HG03432 (cell line): ENCODE measurements around the gene CCNI.
"Not testable (repeated sequence)": the region's sequence is repeated elsewhere in the genome, so short reads cannot be mapped to it uniquely, and the experiment has no call there.

Source experiments
- ATAC-seq: cut with Tn5 transposase; IDR thresholded peaks from one replicate; pipeline ENCODE4 v1.9.1; 2021; ENCODE audit warnings: mild to moderate bottlenecking, moderate library complexity; ENCODE audit not compliant: unreplicated experiment

The CCNI gene

DNA sequence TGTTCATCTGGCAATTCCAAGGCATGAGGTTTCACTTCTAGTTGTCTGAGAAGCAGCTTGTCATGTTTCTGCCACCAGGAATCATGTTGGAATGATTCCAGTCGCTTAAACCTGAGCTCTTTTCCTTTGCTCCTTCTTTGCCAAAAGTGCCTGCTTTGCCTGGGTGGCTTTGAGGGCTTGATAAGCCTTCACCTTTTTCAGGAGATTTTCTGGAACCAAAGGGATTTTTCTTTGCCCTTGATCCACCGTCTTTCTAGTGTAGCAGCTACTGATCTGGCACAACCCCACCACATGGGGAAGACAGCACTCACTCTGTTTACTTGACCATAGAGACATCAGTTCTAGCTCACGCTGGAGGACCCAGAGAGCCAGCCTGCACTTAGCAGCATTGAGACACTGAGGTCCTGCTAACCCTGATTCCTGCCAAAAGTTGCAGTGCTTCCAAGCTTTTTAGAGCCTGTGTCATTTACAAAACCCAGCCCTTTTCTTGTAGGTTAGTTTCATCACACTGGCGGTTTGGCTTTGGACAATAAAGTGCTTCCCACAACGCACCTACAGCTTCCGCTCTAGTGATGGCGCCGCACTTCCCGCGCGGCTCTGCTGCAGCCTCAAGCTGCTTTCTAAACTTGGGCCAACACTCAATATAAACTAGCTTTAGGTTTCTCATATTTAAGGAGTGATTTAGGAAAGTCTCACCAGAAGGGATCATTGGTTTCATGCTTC is 7.3 kb upstream of the CCNI start:
- no peak for ATAC-seq

DNA sequence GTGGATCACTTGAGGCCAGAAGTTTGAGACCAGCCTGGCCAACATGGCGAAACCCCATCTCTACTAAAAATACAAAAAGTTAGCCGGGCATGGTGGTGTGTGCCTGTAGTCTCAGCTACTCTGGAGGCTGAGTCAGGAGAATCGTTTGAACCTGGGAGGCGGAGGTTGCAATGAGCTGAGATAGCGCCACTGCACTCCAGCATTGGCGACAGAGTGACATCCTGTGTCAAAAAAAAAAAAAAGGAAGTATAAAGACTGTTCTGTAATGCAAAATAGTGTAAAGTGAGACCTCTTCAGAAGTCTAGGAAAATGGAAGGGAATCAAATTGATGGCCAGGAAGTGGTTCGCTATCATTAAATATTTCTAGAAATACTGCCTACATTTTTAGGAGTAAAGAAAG is 5.0 kb upstream of the CCNI start:
- ATAC-seq: not testable (repeated sequence)

DNA sequence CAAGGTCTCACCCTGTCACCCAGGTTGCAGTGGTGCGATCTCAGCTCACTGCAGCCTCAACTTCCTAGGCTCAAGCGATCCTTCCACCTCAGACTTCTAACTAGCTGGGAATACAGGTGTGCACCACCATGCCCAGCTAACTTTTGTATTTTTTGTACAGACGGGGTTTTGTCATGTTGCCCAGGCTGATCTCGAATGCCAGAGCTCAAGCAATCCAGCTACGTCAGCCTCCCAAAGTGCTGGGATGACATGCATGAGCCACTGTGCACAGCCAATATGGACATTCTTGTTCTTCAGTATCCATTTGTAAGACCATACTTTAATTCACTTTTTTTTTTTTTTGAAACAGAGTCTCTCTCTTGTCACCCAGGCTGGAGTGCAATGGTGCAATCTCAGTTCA is 3.5 kb upstream of the CCNI start:
- ATAC-seq: no peak

DNA sequence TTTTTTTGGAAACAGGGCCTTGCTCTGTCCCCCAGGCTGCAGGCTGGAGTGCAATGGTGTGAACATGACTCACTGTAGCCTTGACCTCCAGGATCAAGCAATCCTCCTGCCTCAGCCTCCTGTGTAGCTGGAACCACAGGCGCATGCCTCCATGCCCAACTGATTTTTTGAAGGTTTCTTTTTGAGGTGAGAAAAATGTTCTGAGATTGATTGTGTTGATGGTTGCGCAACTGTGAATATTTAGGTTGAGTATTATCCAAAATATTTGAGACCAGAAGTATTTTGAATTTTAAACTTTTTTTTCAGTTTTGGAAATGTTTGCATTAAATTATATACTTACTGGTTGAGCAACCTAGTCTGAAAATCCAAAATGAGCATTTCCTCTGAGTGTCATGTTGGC is 2.6 kb upstream of the CCNI start:
- ATAC-seq: no peak

DNA sequence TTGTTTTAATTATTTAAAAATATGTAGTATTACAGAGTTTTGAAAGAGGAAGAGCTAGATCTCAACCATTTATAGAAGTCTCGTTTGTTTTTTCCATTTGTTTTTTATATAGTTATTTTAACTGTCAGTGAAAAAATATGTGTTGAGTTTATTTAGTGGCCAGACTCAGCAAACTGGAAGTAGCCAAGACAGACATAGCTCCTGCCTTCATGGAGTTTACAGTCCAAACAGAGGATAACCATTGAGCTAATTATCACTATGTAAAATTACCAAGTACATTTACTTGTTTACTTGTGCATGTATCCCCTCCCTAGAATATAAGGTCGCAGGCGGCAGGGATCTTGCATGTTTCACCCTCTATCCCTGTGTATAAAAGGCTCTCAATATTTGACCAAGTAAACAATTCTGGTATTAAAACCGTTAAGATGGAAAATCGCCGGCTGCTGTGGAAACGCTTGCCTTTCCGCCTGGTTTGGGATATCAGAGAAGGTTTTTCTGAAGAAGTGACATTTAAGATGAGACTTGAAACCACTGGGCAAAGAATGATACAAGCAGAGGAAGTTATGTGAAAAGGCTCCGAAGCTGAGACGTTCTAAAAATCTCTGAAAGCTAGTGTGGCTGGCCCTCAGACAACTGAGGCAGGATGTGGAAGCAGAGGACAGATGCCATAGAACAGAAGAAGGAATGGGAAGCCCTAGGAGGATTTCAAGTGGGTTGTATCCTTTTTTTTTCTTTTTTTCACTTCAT is 1.3 kb upstream of the CCNI start:
- ATAC-seq: no peak

DNA sequence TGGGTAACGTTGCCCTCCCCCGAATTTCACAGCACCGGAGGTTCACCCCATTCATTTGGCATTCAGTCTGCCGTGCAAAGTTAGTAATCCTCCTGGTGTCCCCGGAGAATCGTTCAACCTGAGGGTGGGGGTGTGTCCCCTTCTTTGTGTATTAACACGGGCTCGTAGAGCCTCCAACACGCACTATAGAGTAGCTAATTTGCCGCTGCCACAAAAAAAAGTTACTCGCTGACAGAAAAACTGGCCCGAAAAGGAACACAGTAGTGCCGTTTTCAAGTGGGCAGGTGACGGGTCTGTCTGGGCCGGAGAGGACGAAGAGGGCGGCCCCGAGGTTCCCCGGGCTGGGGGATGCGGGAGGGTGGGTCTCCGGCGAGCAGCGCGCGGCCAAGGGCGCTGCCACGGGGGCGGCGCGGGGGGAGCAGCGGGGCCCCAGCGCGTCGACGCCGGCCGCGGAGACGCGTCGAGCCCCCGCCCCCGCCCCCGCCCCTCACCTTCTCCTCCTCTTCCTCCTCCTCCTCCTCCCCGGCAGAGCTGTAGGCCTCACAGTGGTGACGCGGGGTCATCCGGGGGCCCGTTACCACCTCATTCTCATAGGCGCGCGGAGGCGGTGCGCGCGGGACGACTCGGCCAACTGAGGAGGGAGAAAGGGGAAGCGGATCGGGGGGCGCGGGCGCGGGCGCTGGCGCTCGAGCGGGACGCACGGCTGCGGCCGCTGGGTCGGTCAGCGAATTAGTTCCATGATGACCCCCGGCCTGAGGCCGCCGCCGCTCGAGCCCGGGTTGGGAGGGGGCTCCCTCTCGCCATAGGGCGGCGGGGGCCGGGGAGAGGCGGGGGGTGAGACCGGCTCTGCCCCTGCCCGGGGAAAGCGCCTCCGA is 571 bp downstream of the CCNI start:
- ATAC-seq: peak; percentile 63

DNA sequence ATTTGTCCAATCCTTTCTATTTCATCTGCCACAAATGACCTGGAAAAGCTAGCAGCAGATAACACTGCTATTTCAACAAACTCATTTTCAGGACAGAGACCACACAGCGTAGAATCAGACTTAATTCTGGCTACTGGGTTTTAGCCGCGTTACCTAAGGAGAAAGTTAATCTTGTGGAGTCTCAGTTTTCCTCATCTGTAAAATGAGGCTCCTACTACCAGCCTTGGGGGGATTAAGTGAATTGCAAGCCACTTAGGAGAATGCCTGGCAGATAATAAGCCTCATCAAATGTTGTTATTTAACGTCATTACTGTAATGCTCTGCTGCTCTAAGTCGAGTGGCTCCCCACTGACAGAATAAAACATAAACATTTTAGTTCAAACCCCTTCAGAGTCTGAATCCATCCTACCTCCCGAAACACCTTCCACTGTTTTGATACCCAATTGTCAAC is 1.4 kb downstream of the CCNI start:
- no peak for ATAC-seq

DNA sequence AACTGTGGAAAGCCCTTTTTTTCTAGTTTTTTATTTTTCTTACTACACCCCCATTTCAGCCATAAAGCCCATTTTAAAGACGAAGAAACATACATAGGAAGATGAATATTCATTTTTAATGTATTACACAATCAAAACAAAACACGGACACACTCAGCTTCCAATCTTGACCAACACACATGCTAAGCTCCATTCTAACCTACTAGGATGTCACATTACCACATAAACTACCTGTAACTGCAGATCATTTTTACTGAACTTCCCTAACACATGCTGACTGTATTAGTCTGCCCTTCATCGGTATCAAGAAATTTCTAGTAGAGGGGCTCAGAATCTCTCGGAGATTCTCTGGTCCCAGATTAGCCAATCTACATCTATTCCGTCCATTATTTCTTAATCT is 1.8 kb downstream of the CCNI start:
- no peak for ATAC-seq

DNA sequence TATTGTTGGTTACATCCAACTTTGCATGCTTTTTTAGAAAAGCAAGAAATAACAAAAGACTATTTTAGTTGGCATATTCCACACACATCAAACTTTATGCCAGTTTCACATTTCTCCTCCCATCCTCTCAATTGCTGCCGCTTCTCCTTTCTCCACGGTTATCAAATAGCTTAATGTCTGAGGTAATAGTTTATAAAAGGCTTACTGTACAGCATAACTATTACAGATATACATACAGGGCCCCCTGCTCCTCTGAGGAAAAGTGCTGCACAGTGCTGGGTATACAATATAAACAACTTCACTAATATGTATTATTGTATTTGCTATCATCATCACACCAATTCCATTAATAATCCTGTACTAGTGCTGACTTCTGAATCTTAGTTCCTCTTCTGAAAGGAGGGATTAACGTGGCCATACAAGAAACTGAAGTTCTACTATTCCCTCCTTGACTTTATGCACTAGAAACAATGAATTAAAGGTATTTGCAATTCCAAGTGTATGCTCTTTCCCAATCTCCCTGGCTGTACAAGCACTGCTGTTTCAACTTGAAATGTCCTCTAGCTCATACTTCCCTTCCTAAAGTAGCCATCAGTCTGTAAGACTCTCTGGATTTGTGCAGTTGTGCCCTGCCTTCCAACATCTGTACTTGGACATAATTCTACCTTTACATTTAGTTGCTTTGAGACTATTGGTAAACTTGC is 2.5 kb downstream of the CCNI start:
- no peak for ATAC-seq

DNA sequence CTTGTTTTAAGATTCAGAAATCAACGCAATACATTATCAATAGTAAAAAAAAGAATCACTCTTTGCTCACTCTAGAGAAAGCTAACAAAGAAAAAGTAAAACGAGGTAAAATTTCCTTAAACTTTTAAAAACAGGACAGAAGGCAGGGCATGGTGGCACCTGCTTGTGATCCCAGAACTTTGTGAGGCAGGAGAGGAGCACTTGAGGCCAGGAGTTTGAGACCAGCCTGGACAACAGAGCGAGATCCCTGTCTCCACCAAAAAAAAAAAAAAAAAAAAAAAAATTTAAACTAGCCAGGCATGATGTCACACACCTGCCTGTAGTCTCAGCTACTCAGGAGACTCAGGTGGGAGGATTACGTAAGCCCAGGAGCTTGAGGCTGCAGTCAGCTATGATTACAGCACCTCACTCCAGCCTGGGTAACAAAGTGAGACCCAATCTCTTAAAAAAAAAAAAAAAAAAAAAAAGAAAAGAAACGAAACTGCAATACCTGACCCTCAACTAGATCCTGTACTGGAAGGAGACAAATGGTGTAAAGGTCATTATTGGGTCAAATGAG is 3.5 kb downstream of the CCNI start:
- no peak for ATAC-seq

DNA sequence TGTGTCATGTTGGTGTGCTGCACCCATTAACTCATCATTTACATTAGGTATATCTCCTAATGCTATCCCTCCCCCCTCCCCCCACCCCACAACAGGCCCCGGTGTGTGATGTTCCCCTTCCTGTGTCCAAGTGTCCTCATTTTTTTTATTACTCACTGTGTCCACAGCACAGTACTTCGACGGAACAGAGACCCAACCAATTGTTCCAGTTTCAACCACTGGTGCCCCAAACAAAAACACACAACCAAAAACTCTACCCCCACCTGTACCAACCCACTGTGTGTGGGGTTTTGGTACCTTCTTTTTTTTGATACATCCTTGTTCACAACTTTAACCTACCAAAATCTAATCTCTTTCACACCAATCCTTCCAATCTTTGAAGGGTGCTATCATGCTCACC is 6.3 kb downstream of the CCNI start:
- peak; percentile 43 for ATAC-seq

DNA sequence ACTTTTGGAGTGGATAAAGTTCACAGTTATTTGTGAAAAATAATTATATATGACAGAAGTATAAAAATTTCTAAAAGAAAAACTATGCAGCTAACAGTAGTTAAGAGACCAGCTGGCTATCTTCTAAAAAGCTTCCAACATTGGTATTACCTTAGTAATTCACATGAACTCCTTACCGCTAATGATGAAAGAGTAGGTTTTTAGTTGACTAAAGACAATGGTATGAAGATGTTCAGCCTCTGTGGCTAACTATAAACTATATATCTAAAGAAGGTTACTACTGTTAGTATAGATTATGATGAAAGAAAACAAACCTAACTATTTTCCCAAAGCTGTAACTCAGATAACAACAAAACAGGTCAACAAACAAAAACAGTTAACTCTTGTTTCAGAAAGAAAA is 10.4 kb downstream of the CCNI start:
- no peak for ATAC-seq

DNA sequence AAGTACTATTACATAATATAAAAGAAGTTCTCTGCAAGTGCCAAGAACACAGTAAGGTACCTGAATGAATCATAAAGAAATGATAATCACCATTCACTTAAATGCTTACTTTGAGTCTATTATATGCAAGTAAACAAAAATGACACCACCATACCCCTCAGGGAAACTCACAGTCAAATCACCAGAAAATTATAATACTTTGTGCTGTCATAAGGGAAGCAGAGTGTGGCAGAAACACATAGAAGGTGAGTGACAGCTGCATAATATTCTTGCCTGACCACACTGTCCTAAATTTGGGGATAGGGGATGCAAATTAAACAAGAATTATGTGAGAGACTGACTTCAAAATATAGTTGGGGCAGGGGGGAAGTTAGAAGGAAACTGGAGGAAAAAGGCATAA is 12.9 kb downstream of the CCNI start:
- no peak for ATAC-seq

DNA sequence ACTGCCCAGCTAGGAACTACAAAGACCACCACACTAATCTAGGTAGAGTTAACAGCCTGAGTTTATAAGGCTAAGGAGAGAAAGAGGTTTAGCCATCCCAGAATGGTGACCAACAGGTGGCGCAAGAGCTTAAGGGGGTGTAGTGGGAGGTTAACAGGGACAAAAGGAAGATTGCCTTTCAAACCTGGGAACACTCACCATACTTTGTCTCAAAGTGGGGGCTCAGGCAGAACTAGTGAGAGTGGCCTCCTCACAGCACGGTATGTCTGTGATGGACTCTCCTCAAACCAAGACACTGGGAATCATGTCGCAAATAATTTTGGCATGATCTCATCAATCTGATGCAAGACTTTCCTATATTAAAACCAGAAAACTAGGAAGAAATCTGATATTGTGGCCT is 23.4 kb downstream of the CCNI start:
- ATAC-seq: no peak

DNA sequence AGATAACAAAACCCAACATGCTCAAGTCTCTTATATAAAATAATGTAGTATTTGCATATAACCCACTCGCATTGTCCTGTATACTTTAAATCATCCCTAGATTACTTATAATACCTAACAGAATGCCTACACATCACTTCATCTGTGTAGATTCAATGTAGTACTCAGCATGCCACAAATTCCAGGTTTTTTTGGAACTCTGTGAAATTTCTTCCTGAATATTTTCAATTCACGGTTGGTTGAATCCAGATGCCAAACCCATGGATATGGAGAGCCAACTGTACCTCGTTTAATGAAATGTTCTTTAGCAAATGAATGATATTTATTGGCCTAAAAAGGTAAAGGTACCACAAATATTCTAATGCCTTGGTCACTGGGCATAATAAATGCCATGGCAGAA is 24.8 kb downstream of the CCNI start:
- ATAC-seq: no peak

DNA sequence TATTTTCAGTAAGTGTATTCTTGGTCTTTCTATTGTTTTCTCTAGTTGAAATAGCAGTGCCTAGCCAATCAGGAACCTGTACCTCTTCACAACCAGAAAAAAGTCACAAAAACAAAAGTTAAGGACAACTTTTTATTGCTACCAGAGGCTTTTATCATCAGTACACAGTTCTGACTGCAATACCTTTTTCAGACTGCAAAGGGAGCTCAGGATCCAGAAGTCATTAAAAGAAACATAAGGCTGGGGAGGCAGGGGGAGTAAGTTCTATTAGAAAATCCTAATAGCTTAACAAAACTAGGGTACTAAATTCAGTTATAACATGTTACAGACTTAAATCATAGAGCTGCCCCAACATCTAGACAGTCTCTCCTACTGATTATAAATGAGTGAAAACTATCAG is 28.8 kb downstream of the CCNI start:
- no peak for ATAC-seq

DNA sequence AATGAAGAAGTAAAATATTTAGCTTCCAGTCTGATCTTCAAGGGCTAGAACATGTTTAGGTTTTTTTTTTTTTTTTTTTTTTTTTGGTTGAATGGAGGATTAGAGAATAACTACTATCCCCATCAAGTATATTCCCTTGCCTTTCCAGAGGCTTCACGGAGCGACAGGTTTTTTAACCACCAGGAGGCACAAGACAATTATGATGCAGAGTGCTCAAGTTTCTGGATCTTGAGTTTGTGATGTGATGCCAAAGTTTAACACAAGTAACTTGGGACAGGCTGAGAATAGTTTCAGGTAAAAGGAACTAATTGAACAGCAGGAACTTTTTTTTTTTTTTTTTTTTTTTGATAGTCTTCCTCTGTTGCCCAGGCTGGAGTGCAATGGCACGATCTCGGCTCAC is 30.3 kb downstream of the CCNI start:
- no peak for ATAC-seq

DNA sequence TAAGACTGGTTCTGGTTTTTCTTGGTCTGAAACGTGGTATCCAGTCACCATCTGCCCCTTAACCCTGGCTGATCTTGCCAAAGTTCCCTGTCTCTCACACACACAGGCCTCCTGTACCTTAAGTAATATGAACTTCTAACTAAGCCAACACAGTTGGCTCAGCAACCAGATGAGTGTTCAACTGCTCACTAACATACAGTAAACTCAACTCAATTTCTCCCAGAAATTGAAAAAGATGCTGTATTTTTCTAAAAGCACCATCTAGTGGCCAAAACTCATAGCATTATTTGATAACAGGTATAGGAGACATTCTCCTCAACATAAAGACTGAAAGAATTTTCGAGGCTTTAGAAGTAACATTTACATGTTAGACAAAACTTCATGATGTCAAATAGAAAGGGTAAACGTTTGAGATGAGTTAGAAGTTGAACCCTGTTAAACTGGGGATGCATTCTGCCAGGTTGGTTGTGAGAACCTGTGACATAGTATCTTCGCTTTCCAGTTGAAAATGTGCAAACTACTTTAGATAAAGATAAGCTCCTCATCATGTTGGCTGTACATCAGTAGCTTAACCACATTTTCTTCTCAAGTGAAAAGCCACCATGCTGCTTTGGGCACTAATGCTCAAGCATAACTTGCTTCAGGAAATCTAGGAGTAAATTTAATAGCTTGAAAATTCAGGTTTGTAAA is 31.2 kb downstream of the CCNI start:
- no peak for ATAC-seq

DNA sequence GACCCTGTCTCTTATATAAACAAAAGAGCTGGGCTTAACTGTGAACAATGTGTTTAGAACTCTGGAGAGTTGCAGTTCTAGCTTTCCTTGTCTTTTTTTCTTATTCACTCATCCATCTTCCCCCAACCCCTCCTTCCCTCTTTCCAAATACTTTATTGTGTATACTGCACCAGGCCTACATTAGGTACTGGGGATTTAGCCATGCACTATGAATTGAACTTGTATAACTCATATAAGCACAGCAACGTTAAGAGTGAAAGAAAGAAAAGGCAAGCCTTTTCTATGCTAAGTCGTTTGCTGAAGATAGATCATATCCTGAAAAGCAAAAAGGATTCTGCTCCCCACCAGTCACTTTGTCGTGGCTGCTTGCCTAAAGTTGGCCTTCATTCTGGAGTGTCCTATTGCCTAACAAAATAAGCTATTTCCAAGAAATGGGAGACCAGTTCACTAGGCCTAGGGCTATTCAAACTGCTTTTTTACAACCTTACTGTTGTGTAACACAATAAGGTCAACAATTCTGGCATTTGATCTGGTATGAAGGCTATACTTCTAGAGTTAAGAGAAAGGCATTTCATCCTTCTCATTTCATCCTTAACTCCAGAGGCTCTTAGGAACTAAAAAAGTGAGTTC is 32.2 kb downstream of the CCNI start:
- no peak for ATAC-seq
